IPS-20b (cell line): ENCODE data around the gene LHX3.

Experiments
- H3K27ac ChIP-seq: one replicate; pipeline ENCODE4 v1.5.1; 2013; ENCODE audit warnings: low read length
- H3K27me3 ChIP-seq: 2 replicates; pipeline ENCODE4 v1.6.1; 2013; ENCODE audit warnings: mild to moderate bottlenecking, low read length, inconsistent platforms; ENCODE audit not compliant: insufficient read depth
- H3K36me3 ChIP-seq: 2 replicates; pipeline ENCODE4 v1.6.1; 2013; ENCODE audit warnings: low read depth, mild to moderate bottlenecking, inconsistent platforms, low read length, moderate library complexity; ENCODE audit not compliant: insufficient read depth
- H3K4me1 ChIP-seq: 2 replicates; pipeline ENCODE4 v1.6.1; 2013; ENCODE audit warnings: mild to moderate bottlenecking, control low read depth, inconsistent platforms, low read length, moderate library complexity; ENCODE audit not compliant: insufficient read depth
- H3K4me3 ChIP-seq: 2 replicates; pipeline ENCODE4 v1.5.1; 2013; ENCODE audit warnings: mild to moderate bottlenecking, low read length, inconsistent platforms
- H3K9ac ChIP-seq: 2 replicates; pipeline ENCODE4 v1.6.1; 2013; ENCODE audit warnings: low read depth, mild to moderate bottlenecking, inconsistent platforms, low read length, moderate library complexity
- H3K9me3 ChIP-seq: 2 replicates; pipeline ENCODE4 v1.6.1; 2013; ENCODE audit warnings: mild to moderate bottlenecking, low read depth, low read length, inconsistent platforms; ENCODE audit not compliant: insufficient read depth

Gene LHX3

DNA sequence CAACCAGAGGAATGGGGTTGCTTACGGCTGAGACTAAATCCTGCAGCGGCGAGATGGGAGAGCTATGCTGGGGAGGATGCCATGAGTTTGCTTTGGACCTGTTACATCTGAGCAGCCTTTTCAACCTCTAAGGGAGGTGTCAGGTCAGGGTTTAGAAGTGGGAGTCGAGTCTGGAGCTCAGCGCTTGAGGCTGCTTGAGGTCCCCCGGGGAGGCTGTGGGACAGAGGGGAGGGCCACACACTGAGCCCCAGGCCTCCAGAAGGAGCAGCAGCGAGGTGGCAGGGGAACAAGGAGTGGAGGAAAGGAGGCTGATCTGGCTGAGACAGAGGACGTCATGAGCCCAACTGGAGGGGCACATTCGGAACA, 42.6 kb upstream of the LHX3 start:
- Histone ChIP-seq H3K9me3 (no peaks in the 10 kb centered on the region), H3K36me3 (no peaks in the 10 kb centered on the region), H3K27me3 (peaks cover 10% of the 10 kb centered on the region; the same call in 1 of the 2 replicates), H3K27ac (no peak overlapping the region), H3K4me3 (no peak overlapping the region), H3K4me1 (peaks cover 18% of the 10 kb centered on the region), H3K9ac (no peak overlapping the region)

DNA sequence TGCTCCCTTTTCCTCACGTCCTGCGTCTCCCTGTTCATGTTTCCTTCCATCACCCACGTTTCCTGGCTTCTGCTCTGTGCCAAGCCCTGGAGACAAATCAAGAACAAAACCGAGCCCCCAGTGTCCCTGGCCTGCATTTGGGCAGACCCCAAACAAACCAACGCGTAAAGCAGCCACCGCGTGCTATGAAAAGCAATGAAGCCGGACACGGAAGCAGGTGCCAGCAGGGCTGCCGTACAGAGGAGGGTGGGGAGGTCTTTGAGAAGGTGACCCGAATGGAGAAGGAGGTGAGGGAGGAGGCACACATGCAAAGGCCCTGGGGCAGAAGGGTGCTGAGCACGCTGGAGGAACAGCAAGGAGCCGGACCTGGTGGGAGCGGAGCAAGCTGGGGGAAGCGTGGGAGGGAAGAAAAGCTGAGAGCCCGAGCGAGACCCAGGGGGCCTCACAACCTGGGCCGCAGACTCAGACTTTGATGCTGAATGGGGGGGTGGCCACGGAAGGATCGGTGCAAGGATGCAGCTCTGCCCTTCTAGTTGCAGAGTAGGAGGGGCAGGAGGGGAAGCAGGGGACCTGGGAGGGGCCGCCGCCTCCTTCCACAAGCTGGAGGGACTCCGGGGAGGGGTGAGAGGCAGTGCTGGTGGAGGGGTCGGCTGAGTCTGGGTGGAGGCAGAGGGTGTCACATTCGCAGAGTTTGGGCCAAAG, 42.1 kb upstream of the LHX3 start:
- H3K4me1 ChIP-seq, result peaks cover 18% of the 10 kb centered on the region
- no peak overlapping the region for H3K9ac ChIP-seq
- peaks cover 10% of the 10 kb centered on the region; the same call in 1 of the 2 replicates for H3K27me3 ChIP-seq
- H3K27ac ChIP-seq, result no peak overlapping the region
- H3K36me3 ChIP-seq, result no peaks in the 10 kb centered on the region
- no peaks in the 10 kb centered on the region for H3K9me3 ChIP-seq
- no peak overlapping the region for H3K4me3 ChIP-seq

DNA sequence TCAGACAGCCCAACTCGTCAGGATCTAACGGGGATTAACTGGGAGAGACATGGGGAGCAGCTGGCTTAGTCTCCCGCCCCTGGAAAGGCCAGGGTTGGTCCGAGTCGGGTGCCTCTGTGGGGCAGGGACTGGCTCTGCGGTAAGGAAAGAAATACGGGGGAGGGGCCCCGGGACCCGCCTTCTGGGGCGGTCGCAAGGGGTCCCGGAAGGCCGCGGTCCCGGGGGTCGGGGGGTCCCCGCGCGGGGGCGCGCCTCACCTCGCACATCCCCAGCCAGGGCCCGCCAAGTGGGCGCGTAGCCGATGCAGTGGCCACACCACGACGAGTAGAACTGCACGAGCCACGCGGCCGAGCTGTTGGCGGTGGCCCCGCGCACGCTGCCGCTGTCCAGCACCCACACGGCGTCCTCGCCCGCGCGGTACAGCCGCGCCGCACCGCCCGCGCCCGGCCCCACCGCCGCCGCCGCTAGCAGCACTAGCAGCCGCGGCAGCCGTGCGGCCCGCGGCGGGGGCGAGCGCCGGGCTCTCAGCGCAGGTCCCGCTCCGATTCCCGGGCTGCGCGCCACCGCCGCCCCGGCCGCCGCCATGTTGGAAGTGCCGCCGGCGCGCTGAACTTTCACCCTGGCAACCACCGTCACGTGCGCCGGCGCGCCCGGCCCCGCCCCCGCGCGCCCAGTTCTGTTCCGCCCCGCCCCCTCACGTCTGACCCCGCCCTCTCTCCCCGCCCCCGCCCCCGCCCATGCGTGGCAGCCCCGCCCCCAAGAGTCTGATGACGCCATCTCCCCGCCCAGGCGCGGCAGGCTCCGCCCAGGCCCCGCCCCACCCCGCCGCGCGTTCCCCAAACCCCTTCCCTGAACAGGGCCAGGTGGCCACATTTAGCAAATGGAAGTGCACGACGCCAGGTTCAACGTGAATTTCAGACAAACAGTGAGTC, 40.6 kb upstream of the LHX3 start, which contains the start of gene QSOX2:
QSOX2 (minus strand) TSS at position 594 of the 932 bp plus-strand sequence; CDS start at position 585, 9 bp downstream.
- peak within 1 kb of the TSS; percentile 94 for H3K4me3 ChIP-seq
- H3K9me3 ChIP-seq, result no peaks in the 10 kb centered on the region
- no peak within 1 kb of the TSS for H3K27ac ChIP-seq
- peaks cover 18% of the 10 kb centered on the region for H3K4me1 ChIP-seq
- H3K9ac ChIP-seq, result peak within 1 kb of the TSS; percentile 83
- H3K27me3 ChIP-seq, result peaks cover 10% of the 10 kb centered on the region; the same call in 1 of the 2 replicates
- H3K36me3 ChIP-seq, result no peaks in the 10 kb centered on the region

DNA sequence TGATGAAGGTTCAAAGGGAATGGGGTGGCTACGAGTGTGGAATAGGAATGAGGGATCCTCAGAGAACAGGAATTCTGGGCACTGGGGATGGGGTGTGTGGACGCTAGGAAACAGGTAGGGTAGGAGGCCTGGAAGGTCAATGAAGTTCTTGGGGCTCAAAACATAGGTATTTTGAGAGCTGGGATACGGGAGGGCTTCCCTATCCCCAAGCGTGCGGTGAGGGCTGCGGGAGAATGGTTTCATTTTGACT, 40.0 kb upstream of the LHX3 start:
- Histone ChIP-seq H3K27me3 (peaks cover 10% of the 10 kb centered on the region; the same call in 1 of the 2 replicates), H3K36me3 (no peaks in the 10 kb centered on the region), H3K27ac (no peak overlapping the region), H3K4me3 (peak overlapping the region; percentile 94), H3K9ac (peak overlapping the region; percentile 83), H3K9me3 (no peaks in the 10 kb centered on the region), H3K4me1 (peaks cover 18% of the 10 kb centered on the region)

DNA sequence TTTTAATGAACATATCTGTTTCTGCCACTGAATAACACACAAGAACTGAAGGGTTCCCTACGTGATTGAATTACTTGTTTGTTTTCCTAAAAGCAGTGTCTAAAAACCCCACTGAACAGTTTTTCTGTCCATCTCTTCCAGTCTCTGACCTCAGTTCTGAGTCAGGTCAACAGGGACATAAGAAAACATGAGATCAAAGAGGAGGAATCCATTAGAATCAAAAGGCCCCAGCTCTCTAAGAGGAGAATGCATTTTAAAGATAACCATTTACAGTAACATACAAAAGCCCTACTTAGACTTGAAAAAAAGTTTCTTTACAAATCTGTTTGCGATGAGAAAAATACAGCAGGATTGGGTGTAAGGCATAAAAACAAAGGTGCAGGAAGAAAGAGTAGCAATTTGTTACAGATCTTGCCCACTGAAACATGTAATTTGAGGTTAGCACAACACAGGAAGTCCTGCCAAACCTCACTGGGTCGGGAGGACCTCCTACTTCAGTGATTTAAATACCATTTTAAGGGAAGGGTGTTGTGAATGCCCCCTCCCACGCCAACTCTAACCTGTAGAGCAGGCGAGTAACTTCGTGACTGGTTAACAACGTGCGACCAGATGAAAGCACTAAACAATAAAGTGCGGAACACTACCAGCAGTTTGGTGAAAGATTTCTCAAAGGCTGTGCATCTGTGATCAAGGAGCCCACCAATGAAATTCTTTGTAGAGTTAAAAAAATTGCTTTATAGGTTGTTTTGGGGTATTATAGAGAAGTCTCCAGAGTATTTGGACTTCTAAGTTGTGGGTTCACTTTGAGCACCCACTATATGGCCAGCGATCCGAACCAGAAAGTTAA, 39.4 kb upstream of the LHX3 start:
- no peaks in the 10 kb centered on the region for H3K36me3 ChIP-seq
- peaks cover 10% of the 10 kb centered on the region; the same call in 1 of the 2 replicates for H3K27me3 ChIP-seq
- no peak overlapping the region for H3K27ac ChIP-seq
- no peaks in the 10 kb centered on the region for H3K9me3 ChIP-seq
- peak overlapping the region; percentile 83; the same call in 1 of the 2 replicates for H3K9ac ChIP-seq
- peak overlapping the region; percentile 94 for H3K4me3 ChIP-seq
- peaks cover 18% of the 10 kb centered on the region for H3K4me1 ChIP-seq

DNA sequence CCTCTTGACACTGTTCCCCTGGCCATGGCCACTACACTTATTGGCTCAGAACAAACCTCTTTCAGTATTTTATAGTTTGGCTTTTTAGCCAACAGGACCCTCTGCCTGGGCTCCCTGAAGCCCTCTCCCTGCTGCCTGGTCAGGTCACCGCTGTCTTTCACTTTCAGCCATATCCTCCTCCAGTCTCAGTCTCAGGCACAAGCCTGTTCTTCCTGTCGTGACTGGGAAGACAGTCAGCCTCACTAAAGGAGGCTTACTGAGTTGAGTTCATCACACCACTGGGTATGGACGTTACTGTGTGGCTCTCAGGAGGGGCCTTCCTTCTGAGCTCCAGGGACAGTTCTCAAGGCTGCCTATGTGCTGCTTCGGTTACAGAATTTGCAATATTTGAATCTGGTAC, 38.7 kb upstream of the LHX3 start:
- no peak overlapping the region; the same call in 1 of the 2 replicates for H3K9ac ChIP-seq

DNA sequence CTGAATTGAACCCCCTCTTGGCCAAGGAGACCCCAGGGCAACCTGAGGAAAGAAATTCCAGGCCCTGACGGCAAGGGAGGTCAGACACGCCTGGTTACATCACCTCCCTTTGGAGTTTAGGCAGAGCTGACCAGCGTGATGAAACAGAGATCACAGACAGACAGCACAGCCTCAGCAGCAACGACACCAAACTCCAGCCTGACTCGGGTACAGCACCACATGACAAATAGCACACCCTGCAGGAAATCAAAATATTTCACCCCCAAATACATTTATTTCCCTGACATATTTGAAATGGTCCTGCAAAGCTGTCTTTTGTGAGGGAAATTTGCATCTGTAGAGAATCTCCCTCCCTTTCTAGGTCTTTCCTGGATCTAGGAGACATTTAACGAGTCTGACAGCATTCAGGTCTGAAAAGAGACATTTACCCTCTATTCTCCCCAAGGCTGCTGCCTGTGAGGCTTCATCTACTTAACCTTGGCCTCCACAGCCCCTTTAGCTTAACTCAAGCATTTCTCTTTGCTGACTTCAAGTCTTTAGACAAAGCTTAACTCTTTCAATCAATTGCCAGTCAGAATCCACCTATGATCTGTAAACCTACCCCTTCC, 38.1 kb upstream of the LHX3 start:
- no peaks in the 10 kb centered on the region for H3K36me3 ChIP-seq
- H3K4me3 ChIP-seq, result no peak overlapping the region
- no peak overlapping the region for H3K9ac ChIP-seq
- peaks cover 18% of the 10 kb centered on the region for H3K4me1 ChIP-seq
- no peak overlapping the region for H3K27ac ChIP-seq
- no peaks in the 10 kb centered on the region for H3K9me3 ChIP-seq
- peaks cover 10% of the 10 kb centered on the region; the same call in 1 of the 2 replicates for H3K27me3 ChIP-seq

More for the DNA sequence above, 38.7 kb upstream of the LHX3 start:
- Histone ChIP-seq H3K36me3 (no peaks in the 10 kb centered on the region), H3K27ac (no peak overlapping the region), H3K27me3 (peaks cover 10% of the 10 kb centered on the region; the same call in 1 of the 2 replicates), H3K4me1 (peaks cover 18% of the 10 kb centered on the region), H3K9me3 (no peaks in the 10 kb centered on the region), H3K4me3 (peak overlapping the region; percentile 94; the same call in 1 of the 2 replicates)

DNA sequence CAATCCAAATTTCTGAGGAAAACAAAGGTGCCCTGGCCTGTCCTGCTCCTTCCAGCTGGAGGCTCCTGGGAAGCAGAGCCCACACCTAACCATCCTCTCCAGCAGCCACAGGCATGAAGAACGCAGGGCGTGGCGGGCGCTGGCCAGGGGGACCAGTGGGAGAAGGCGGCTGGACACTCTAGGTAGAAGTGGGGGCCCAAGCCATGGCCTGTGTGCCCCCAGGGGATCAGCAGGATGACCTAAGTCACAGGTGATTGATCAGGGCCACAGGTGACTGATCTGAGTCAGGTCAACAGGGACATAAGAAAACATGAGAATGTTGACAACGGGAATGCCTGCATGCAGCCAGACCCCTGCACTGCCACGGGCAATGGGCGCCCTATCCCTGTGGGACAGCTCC, 37.3 kb upstream of the LHX3 start:
- H3K9me3 ChIP-seq, result no peaks in the 10 kb centered on the region

DNA sequence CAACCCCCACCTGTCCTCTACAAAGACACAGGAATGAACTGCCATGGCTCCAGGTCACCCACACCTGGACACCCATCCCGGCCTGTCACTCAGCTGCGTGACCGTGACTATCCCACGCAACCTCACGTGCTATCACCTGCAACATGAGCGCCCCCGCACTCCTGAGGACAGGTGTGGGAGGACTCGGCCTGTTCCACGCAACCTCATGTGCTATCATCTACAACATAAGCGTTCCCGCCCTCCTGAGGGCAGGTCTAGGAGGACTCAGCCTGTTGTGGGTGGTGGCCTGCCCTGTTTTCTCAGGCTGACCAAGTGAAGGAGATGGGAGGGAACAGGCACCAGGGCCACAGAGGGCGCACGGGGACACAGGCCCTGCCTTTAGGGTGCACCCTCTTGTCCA, 36.6 kb upstream of the LHX3 start:
- H3K36me3 ChIP-seq, result no peaks in the 10 kb centered on the region
- H3K27ac ChIP-seq, result no peak overlapping the region
- H3K4me1 ChIP-seq, result peaks cover 18% of the 10 kb centered on the region
- H3K4me3 ChIP-seq, result no peak overlapping the region
- no peaks in the 10 kb centered on the region for H3K9me3 ChIP-seq
- H3K9ac ChIP-seq, result no peak overlapping the region
- H3K27me3 ChIP-seq, result peaks cover 7% of the 10 kb centered on the region; the same call in 1 of the 2 replicates

More for the DNA sequence above, 37.3 kb upstream of the LHX3 start:
- Histone ChIP-seq H3K27ac (no peak overlapping the region), H3K9ac (no peak overlapping the region), H3K27me3 (peaks cover 10% of the 10 kb centered on the region; the same call in 1 of the 2 replicates), H3K4me1 (peaks cover 18% of the 10 kb centered on the region), H3K4me3 (no peak overlapping the region), H3K36me3 (no peaks in the 10 kb centered on the region)

DNA sequence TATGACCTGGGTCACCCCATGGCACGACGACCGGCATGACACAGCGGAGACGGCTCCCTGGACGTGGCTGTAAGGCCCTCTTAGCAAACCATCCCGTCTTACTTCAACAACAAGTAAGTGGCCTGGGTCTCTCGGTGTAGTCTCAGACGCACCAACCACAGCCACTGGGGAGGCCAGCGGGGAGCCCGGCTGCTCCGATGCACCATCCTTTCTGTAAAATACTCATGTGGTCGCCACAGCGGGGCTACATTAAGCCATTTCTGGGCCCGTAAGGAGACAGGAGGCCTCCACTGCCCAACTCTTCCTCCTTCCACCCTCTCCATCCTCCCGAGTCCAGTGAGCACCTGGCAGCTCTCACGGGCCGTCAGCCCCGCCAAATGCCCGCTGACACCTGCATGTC, 36.0 kb upstream of the LHX3 start:
- Histone ChIP-seq H3K9me3 (no peaks in the 10 kb centered on the region), H3K9ac (no peak overlapping the region), H3K27ac (no peak overlapping the region), H3K4me1 (peaks cover 18% of the 10 kb centered on the region), H3K4me3 (no peak overlapping the region), H3K27me3 (peaks cover under 1% of the 10 kb centered on the region; the same call in 1 of the 2 replicates), H3K36me3 (peaks cover 6% of the 10 kb centered on the region; the same call in 1 of the 2 replicates)

DNA sequence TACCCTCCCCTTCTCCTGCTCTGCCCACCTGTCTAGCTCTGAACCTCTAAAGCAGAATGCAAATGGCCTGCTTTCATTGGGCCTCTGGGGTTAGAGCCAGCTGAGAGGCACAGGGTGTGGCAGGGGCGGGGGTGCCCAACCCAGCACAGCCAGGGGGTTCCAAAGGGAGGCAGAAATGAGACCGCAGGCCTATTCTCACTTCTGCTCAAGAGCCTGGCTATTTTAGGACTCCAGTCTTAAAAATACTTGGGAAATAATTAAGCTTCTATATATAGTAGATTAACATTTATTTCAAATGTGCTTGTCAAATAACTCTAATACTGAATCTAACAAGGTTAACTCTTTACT, 35.0 kb upstream of the LHX3 start:
- Histone ChIP-seq H3K9me3 (no peaks in the 10 kb centered on the region), H3K27me3 (no peaks in the 10 kb centered on the region), H3K9ac (no peak overlapping the region), H3K36me3 (peaks cover 11% of the 10 kb centered on the region; the same call in 1 of the 2 replicates), H3K4me1 (peaks cover 17% of the 10 kb centered on the region), H3K4me3 (no peak overlapping the region), H3K27ac (no peak overlapping the region)
